ENCODE measurements around the gene BAZ2B.
A peak's percentile ranks its signal among the peaks of the same experiment; 100 is the strongest.

BAZ2B gene

DNA sequence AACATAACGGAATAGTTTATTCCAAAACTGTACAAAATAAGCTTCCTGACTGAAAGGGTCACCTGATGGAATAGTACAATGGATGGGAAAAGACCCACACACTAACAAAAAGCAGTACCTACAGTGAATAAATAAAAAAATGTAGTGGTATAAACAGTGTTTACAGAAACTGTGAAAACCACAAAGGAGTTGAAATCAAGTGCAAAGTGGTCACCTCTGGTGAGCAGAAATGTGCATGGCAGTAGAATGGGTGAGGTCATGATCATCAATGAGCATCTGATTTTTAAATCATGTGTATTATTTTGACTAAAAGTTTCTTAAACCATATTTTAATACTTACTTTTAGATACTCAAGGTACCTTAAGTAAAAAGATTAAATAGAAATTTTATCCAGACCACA lies 341.2 kb downstream of the BAZ2B start:
- no peak for ATAC-seq
- TF ChIP-seq TOX (CRISPR knock-in tag; IDR thresholded peaks at IDR 0.05; ENCODE audit: borderline replicate concordance) (no peak), OSR1 (CRISPR knock-in tag; IDR thresholded peaks at IDR 0.05) (no peak), CSDC2 (CRISPR knock-in tag; IDR thresholded peaks at IDR 0.05) (no peak), ZNF565 (CRISPR knock-in tag; conservative IDR thresholded peaks at IDR 0.05; ENCODE audit: low read depth) (no peak), ZNF8 (CRISPR knock-in tag; IDR thresholded peaks at IDR 0.05) (no peak), ZFP30 (CRISPR knock-in tag; IDR thresholded peaks at IDR 0.05) (no peak), ISL1 (CRISPR knock-in tag; IDR thresholded peaks at IDR 0.05) (no peak), ESRRG (CRISPR knock-in tag; IDR thresholded peaks at IDR 0.05) (no peak), SNAI2 (CRISPR knock-in tag; IDR thresholded peaks at IDR 0.05) (no peak), BACH2 (CRISPR knock-in tag; IDR thresholded peaks at IDR 0.05; ENCODE audit: borderline replicate concordance) (no peak), RARB (CRISPR knock-in tag; IDR thresholded peaks at IDR 0.05) (no peak), GLIS3 (CRISPR knock-in tag; IDR thresholded peaks at IDR 0.05) (no peak), ZNF70 (CRISPR knock-in tag; IDR thresholded peaks at IDR 0.05) (no peak), PPARA (CRISPR knock-in tag; IDR thresholded peaks at IDR 0.05; ENCODE audit: borderline replicate concordance) (no peak)
- TF ChIP-seq, protein P1, sequence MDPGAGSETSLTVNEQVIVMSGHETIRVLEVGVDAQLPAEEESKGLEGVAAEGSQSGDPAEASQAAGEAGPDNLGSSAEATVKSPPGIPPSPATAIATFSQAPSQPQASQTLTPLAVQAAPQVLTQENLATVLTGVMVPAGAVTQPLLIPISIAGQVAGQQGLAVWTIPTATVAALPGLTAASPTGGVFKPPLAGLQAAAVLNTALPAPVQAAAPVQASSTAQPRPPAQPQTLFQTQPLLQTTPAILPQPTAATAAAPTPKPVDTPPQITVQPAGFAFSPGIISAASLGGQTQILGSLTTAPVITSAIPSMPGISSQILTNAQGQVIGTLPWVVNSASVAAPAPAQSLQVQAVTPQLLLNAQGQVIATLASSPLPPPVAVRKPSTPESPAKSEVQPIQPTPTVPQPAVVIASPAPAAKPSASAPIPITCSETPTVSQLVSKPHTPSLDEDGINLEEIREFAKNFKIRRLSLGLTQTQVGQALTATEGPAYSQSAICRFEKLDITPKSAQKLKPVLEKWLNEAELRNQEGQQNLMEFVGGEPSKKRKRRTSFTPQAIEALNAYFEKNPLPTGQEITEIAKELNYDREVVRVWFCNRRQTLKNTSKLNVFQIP (CRISPR knock-in tag; IDR thresholded peaks at IDR 0.05; ENCODE audit: borderline replicate concordance, low read depth), result no peak
- TF ChIP-seq, protein P2, sequence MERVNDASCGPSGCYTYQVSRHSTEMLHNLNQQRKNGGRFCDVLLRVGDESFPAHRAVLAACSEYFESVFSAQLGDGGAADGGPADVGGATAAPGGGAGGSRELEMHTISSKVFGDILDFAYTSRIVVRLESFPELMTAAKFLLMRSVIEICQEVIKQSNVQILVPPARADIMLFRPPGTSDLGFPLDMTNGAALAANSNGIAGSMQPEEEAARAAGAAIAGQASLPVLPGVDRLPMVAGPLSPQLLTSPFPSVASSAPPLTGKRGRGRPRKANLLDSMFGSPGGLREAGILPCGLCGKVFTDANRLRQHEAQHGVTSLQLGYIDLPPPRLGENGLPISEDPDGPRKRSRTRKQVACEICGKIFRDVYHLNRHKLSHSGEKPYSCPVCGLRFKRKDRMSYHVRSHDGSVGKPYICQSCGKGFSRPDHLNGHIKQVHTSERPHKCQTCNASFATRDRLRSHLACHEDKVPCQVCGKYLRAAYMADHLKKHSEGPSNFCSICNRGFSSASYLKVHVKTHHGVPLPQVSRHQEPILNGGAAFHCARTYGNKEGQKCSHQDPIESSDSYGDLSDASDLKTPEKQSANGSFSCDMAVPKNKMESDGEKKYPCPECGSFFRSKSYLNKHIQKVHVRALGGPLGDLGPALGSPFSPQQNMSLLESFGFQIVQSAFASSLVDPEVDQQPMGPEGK (CRISPR knock-in tag; IDR thresholded peaks at IDR 0.05; ENCODE audit: borderline replicate concordance), result no peak
- TF ChIP-seq, protein P3, sequence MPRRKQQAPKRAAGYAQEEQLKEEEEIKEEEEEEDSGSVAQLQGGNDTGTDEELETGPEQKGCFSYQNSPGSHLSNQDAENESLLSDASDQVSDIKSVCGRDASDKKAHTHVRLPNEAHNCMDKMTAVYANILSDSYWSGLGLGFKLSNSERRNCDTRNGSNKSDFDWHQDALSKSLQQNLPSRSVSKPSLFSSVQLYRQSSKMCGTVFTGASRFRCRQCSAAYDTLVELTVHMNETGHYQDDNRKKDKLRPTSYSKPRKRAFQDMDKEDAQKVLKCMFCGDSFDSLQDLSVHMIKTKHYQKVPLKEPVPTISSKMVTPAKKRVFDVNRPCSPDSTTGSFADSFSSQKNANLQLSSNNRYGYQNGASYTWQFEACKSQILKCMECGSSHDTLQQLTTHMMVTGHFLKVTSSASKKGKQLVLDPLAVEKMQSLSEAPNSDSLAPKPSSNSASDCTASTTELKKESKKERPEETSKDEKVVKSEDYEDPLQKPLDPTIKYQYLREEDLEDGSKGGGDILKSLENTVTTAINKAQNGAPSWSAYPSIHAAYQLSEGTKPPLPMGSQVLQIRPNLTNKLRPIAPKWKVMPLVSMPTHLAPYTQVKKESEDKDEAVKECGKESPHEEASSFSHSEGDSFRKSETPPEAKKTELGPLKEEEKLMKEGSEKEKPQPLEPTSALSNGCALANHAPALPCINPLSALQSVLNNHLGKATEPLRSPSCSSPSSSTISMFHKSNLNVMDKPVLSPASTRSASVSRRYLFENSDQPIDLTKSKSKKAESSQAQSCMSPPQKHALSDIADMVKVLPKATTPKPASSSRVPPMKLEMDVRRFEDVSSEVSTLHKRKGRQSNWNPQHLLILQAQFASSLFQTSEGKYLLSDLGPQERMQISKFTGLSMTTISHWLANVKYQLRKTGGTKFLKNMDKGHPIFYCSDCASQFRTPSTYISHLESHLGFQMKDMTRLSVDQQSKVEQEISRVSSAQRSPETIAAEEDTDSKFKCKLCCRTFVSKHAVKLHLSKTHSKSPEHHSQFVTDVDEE (CRISPR knock-in tag; IDR thresholded peaks at IDR 0.05), result no peak
- TF ChIP-seq, protein P4, sequence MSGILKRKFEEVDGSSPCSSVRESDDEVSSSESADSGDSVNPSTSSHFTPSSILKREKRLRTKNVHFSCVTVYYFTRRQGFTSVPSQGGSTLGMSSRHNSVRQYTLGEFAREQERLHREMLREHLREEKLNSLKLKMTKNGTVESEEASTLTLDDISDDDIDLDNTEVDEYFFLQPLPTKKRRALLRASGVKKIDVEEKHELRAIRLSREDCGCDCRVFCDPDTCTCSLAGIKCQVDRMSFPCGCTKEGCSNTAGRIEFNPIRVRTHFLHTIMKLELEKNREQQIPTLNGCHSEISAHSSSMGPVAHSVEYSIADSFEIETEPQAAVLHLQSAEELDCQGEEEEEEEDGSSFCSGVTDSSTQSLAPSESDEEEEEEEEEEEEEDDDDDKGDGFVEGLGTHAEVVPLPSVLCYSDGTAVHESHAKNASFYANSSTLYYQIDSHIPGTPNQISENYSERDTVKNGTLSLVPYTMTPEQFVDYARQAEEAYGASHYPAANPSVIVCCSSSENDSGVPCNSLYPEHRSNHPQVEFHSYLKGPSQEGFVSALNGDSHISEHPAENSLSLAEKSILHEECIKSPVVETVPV (CRISPR knock-in tag; IDR thresholded peaks at IDR 0.05), result no peak

DNA sequence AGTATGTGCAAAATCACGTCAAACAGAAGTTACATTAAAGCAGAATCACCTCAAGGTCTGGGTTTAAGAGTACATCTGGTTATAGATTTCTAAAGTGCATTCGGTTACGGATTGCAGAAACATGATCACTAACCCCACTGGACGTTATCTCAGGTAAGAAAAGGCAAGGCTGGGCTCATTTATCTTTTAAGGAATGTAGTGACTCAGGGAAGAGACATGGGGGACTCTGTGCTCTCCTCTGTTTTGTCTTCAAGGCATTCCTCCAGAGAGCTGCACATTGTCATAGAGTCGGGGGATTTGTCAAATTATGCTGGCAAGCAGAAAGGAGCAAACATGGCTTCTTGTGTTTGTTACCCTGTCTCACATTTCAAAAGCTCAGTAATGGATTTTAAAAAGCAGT lies 344.2 kb downstream of the BAZ2B start:
- no peak for TF ChIP-seq SNAI2 (CRISPR knock-in tag; IDR thresholded peaks at IDR 0.05)
- TF ChIP-seq ZC3H10 (CRISPR knock-in tag; IDR thresholded peaks at IDR 0.05), result no peak
- no peak for TF ChIP-seq PPARA (CRISPR knock-in tag; IDR thresholded peaks at IDR 0.05; ENCODE audit: borderline replicate concordance)
- no peak for TF ChIP-seq CSDC2 (CRISPR knock-in tag; IDR thresholded peaks at IDR 0.05)
- TF ChIP-seq ZFP30 (CRISPR knock-in tag; IDR thresholded peaks at IDR 0.05), result no peak
- no peak for TF ChIP-seq ESRRG (CRISPR knock-in tag; IDR thresholded peaks at IDR 0.05)
- no peak for TF ChIP-seq TCF4 (CRISPR knock-in tag; IDR thresholded peaks at IDR 0.05; ENCODE audit: borderline replicate concordance)
- no peak for TF ChIP-seq ZNF565 (CRISPR knock-in tag; conservative IDR thresholded peaks at IDR 0.05; ENCODE audit: low read depth)
- TF ChIP-seq ISL1 (CRISPR knock-in tag; IDR thresholded peaks at IDR 0.05), result no peak
- TF ChIP-seq, protein P4 (CRISPR knock-in tag; IDR thresholded peaks at IDR 0.05), result no peak
- TF ChIP-seq, protein P2 (CRISPR knock-in tag; IDR thresholded peaks at IDR 0.05; ENCODE audit: borderline replicate concordance), result no peak
- no peak for TF ChIP-seq GLIS3 (CRISPR knock-in tag; IDR thresholded peaks at IDR 0.05)
- TF ChIP-seq ZNF8 (CRISPR knock-in tag; IDR thresholded peaks at IDR 0.05), result no peak
- TF ChIP-seq, protein P5, sequence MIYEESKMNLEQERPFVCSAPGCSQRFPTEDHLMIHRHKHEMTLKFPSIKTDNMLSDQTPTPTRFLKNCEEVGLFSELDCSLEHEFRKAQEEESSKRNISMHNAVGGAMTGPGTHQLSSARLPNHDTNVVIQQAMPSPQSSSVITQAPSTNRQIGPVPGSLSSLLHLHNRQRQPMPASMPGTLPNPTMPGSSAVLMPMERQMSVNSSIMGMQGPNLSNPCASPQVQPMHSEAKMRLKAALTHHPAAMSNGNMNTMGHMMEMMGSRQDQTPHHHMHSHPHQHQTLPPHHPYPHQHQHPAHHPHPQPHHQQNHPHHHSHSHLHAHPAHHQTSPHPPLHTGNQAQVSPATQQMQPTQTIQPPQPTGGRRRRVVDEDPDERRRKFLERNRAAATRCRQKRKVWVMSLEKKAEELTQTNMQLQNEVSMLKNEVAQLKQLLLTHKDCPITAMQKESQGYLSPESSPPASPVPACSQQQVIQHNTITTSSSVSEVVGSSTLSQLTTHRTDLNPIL (CRISPR knock-in tag; IDR thresholded peaks at IDR 0.05; ENCODE audit: low read depth), result no peak
- no peak for TF ChIP-seq TOX (CRISPR knock-in tag; IDR thresholded peaks at IDR 0.05; ENCODE audit: borderline replicate concordance)
- no peak for TF ChIP-seq ZFP3 (CRISPR knock-in tag; IDR thresholded peaks at IDR 0.05)
- no peak for TF ChIP-seq OSR1 (CRISPR knock-in tag; IDR thresholded peaks at IDR 0.05)
- no peak for TF ChIP-seq RARB (CRISPR knock-in tag; IDR thresholded peaks at IDR 0.05)
- ATAC-seq, result peak; percentile 39; the same call in 2 of the 3 replicates

Measured in SK-N-SH treated with all-trans-retinoic acid at 6 μM for 48 hours (cell line).